Measurements from ENCODE around the gene RNF223.

The RNF223 gene

DNA sequence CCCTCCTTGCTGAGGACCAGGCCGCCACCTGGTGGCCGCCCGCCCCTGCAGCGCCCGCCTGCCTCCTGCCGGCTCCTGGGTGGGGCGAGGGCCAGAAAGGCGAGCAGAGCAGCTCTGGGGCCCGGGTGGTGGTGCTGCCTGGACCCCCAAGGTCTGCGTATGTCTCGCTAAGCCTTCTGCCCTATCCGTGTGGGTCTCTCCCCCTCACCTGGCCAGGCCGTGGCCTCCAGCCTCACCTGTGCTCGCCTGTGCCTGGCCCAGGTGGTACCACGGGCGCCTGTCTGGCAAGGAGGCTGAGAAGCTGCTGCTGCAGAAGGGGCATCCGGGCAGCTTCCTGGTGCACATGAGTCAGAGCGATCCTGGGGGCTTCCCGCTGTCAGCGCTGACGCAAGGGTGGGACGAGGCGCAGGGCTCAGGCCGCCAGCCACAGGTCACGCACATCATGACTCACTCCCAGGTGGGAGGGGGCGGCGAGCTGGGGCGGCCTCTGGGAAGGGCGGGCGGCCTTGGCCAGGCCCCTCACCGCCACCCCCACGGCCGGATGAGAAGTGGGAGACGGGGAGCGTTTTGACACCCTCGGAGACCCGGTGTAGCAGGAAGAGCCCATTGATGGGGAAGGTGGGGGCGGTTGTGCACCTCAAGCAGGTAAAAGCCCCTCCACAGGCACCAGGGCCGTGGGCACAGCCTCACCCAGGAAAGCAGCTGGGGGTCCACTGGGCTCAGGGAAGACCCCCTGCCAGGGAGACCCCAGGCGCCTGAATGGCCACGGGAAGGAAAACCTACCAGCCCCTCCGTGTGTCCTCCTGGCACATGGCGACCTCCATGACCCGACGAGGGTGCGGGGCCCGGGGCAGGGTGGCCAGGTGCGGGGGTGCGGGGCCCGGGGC, 9.9 kb downstream of the RNF223 start:
- ATAC-seq, result peak; percentile 81
- TF ChIP-seq TOX (CRISPR knock-in tag; IDR thresholded peaks at IDR 0.05; ENCODE audit: borderline replicate concordance) (no peak), SNAI2 (CRISPR knock-in tag; IDR thresholded peaks at IDR 0.05) (no peak), ARNTL (CRISPR knock-in tag; IDR thresholded peaks at IDR 0.05; ENCODE audit: borderline replicate concordance, low read depth) (no peak), ZNF565 (CRISPR knock-in tag; conservative IDR thresholded peaks at IDR 0.05; ENCODE audit: low read depth) (no peak), TCF4 (CRISPR knock-in tag; IDR thresholded peaks at IDR 0.05; ENCODE audit: borderline replicate concordance) (no peak), PPARA (CRISPR knock-in tag; IDR thresholded peaks at IDR 0.05; ENCODE audit: borderline replicate concordance) (no peak), OSR1 (CRISPR knock-in tag; IDR thresholded peaks at IDR 0.05) (no peak), ZC3H10 (CRISPR knock-in tag; IDR thresholded peaks at IDR 0.05) (no peak), CSDC2 (CRISPR knock-in tag; IDR thresholded peaks at IDR 0.05) (no peak), ISL1 (CRISPR knock-in tag; IDR thresholded peaks at IDR 0.05) (no peak), ZNF70 (CRISPR knock-in tag; IDR thresholded peaks at IDR 0.05) (no peak), RARB (CRISPR knock-in tag; IDR thresholded peaks at IDR 0.05) (no peak), ZFP3 (CRISPR knock-in tag; IDR thresholded peaks at IDR 0.05) (no peak), ZNF8 (CRISPR knock-in tag; IDR thresholded peaks at IDR 0.05) (no peak), ZFP30 (CRISPR knock-in tag; IDR thresholded peaks at IDR 0.05) (no peak)
- TF ChIP-seq, protein P1, sequence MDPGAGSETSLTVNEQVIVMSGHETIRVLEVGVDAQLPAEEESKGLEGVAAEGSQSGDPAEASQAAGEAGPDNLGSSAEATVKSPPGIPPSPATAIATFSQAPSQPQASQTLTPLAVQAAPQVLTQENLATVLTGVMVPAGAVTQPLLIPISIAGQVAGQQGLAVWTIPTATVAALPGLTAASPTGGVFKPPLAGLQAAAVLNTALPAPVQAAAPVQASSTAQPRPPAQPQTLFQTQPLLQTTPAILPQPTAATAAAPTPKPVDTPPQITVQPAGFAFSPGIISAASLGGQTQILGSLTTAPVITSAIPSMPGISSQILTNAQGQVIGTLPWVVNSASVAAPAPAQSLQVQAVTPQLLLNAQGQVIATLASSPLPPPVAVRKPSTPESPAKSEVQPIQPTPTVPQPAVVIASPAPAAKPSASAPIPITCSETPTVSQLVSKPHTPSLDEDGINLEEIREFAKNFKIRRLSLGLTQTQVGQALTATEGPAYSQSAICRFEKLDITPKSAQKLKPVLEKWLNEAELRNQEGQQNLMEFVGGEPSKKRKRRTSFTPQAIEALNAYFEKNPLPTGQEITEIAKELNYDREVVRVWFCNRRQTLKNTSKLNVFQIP (CRISPR knock-in tag; IDR thresholded peaks at IDR 0.05; ENCODE audit: borderline replicate concordance, low read depth), result no peak
- TF ChIP-seq, protein P2, sequence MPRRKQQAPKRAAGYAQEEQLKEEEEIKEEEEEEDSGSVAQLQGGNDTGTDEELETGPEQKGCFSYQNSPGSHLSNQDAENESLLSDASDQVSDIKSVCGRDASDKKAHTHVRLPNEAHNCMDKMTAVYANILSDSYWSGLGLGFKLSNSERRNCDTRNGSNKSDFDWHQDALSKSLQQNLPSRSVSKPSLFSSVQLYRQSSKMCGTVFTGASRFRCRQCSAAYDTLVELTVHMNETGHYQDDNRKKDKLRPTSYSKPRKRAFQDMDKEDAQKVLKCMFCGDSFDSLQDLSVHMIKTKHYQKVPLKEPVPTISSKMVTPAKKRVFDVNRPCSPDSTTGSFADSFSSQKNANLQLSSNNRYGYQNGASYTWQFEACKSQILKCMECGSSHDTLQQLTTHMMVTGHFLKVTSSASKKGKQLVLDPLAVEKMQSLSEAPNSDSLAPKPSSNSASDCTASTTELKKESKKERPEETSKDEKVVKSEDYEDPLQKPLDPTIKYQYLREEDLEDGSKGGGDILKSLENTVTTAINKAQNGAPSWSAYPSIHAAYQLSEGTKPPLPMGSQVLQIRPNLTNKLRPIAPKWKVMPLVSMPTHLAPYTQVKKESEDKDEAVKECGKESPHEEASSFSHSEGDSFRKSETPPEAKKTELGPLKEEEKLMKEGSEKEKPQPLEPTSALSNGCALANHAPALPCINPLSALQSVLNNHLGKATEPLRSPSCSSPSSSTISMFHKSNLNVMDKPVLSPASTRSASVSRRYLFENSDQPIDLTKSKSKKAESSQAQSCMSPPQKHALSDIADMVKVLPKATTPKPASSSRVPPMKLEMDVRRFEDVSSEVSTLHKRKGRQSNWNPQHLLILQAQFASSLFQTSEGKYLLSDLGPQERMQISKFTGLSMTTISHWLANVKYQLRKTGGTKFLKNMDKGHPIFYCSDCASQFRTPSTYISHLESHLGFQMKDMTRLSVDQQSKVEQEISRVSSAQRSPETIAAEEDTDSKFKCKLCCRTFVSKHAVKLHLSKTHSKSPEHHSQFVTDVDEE (CRISPR knock-in tag; IDR thresholded peaks at IDR 0.05), result no peak
- TF ChIP-seq, protein P3, sequence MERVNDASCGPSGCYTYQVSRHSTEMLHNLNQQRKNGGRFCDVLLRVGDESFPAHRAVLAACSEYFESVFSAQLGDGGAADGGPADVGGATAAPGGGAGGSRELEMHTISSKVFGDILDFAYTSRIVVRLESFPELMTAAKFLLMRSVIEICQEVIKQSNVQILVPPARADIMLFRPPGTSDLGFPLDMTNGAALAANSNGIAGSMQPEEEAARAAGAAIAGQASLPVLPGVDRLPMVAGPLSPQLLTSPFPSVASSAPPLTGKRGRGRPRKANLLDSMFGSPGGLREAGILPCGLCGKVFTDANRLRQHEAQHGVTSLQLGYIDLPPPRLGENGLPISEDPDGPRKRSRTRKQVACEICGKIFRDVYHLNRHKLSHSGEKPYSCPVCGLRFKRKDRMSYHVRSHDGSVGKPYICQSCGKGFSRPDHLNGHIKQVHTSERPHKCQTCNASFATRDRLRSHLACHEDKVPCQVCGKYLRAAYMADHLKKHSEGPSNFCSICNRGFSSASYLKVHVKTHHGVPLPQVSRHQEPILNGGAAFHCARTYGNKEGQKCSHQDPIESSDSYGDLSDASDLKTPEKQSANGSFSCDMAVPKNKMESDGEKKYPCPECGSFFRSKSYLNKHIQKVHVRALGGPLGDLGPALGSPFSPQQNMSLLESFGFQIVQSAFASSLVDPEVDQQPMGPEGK (CRISPR knock-in tag; IDR thresholded peaks at IDR 0.05; ENCODE audit: borderline replicate concordance), result no peak
- TF ChIP-seq, protein P4, sequence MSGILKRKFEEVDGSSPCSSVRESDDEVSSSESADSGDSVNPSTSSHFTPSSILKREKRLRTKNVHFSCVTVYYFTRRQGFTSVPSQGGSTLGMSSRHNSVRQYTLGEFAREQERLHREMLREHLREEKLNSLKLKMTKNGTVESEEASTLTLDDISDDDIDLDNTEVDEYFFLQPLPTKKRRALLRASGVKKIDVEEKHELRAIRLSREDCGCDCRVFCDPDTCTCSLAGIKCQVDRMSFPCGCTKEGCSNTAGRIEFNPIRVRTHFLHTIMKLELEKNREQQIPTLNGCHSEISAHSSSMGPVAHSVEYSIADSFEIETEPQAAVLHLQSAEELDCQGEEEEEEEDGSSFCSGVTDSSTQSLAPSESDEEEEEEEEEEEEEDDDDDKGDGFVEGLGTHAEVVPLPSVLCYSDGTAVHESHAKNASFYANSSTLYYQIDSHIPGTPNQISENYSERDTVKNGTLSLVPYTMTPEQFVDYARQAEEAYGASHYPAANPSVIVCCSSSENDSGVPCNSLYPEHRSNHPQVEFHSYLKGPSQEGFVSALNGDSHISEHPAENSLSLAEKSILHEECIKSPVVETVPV (CRISPR knock-in tag; IDR thresholded peaks at IDR 0.05), result no peak

DNA sequence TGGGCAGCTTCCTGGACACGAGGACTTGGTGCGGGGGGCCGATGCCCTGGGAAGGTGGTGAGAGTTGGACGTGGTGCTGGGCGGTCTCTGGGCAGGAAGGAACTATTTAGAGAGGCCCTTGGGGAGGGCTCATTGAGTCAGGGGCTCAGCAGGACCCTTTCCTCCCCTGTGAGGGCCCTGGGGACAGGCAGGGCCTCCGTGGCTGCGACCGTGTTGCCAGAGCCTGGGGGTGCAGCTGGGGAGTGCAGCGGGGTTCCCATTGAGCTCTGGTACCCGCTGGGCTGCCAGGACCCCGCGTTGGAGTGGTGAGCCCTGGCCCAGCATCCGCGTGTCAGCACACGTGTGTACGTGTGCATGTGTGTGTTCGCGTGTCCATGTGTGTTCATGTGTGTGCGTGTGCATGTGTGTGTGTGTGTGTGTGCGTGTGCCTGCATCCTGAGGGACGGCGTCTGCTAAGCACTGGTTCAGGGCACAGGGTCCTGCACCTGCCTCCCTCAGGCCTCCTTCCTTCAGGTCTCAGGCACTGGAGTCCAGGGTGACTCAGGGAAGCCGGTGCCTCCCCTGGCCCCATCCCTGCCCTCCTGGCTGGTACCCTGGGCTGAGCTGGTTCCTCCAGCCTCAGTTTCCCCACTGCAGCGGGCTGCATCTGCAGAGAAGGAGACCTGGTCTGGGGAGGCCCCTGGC, 10.7 kb downstream of the RNF223 start:
- peak; percentile 1; the same call in 2 of the 3 replicates for ATAC-seq
- no peak for TF ChIP-seq ZNF8 (CRISPR knock-in tag; IDR thresholded peaks at IDR 0.05)
- no peak for TF ChIP-seq RARB (CRISPR knock-in tag; IDR thresholded peaks at IDR 0.05)
- no peak for TF ChIP-seq ZNF70 (CRISPR knock-in tag; IDR thresholded peaks at IDR 0.05)
- no peak for TF ChIP-seq ARNTL (CRISPR knock-in tag; IDR thresholded peaks at IDR 0.05; ENCODE audit: borderline replicate concordance, low read depth)
- TF ChIP-seq CSDC2 (CRISPR knock-in tag; IDR thresholded peaks at IDR 0.05), result no peak
- TF ChIP-seq, protein P2 (CRISPR knock-in tag; IDR thresholded peaks at IDR 0.05), result no peak
- TF ChIP-seq TCF4 (CRISPR knock-in tag; IDR thresholded peaks at IDR 0.05; ENCODE audit: borderline replicate concordance), result no peak
- TF ChIP-seq GLIS3 (CRISPR knock-in tag; IDR thresholded peaks at IDR 0.05), result no peak
- TF ChIP-seq, protein P1 (CRISPR knock-in tag; IDR thresholded peaks at IDR 0.05; ENCODE audit: borderline replicate concordance, low read depth), result no peak
- TF ChIP-seq TOX (CRISPR knock-in tag; IDR thresholded peaks at IDR 0.05; ENCODE audit: borderline replicate concordance), result no peak
- TF ChIP-seq, protein P5, sequence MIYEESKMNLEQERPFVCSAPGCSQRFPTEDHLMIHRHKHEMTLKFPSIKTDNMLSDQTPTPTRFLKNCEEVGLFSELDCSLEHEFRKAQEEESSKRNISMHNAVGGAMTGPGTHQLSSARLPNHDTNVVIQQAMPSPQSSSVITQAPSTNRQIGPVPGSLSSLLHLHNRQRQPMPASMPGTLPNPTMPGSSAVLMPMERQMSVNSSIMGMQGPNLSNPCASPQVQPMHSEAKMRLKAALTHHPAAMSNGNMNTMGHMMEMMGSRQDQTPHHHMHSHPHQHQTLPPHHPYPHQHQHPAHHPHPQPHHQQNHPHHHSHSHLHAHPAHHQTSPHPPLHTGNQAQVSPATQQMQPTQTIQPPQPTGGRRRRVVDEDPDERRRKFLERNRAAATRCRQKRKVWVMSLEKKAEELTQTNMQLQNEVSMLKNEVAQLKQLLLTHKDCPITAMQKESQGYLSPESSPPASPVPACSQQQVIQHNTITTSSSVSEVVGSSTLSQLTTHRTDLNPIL (CRISPR knock-in tag; IDR thresholded peaks at IDR 0.05; ENCODE audit: low read depth), result no peak

Measured in SK-N-SH treated with all-trans-retinoic acid at 6 μM for 48 hours (cell line).